WI38 (cell line): Measurements from ENCODE around the gene EGFL8.

Source experiments
- H3K4me3 ChIP-seq: 2 replicates; pipeline ENCODE4 v1.5.1; 2011; ENCODE audit warnings: low read depth, mild to moderate bottlenecking, control low read depth, low read length
- TF ChIP-seq, protein P1 (sequence below): IDR thresholded peaks from 2 replicates; pipeline ENCODE4 v1.5.1; 2012; ENCODE audit warnings: low read depth, mild to moderate bottlenecking, control low read depth, low read length

The EGFL8 gene

GRCh38 chr6:32170294-32170693, 5.9 kb downstream of the EGFL8 start:
- no peak overlapping the region for H3K4me3 ChIP-seq
- TF ChIP-seq, protein P1, sequence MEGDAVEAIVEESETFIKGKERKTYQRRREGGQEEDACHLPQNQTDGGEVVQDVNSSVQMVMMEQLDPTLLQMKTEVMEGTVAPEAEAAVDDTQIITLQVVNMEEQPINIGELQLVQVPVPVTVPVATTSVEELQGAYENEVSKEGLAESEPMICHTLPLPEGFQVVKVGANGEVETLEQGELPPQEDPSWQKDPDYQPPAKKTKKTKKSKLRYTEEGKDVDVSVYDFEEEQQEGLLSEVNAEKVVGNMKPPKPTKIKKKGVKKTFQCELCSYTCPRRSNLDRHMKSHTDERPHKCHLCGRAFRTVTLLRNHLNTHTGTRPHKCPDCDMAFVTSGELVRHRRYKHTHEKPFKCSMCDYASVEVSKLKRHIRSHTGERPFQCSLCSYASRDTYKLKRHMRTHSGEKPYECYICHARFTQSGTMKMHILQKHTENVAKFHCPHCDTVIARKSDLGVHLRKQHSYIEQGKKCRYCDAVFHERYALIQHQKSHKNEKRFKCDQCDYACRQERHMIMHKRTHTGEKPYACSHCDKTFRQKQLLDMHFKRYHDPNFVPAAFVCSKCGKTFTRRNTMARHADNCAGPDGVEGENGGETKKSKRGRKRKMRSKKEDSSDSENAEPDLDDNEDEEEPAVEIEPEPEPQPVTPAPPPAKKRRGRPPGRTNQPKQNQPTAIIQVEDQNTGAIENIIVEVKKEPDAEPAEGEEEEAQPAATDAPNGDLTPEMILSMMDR = no peak

GRCh38 chr6:32171234-32171633, 6.8 kb downstream of the EGFL8 start:
- TF ChIP-seq, protein P1 = no peak
- H3K4me3 ChIP-seq = no peak overlapping the region

- H3K4me3 ChIP-seq = no peak overlapping the region
- TF ChIP-seq, protein P1 = no peak
Measured at GRCh38 chr6:32173051-32173727, 8.8 kb downstream of the EGFL8 start.

DNA sequence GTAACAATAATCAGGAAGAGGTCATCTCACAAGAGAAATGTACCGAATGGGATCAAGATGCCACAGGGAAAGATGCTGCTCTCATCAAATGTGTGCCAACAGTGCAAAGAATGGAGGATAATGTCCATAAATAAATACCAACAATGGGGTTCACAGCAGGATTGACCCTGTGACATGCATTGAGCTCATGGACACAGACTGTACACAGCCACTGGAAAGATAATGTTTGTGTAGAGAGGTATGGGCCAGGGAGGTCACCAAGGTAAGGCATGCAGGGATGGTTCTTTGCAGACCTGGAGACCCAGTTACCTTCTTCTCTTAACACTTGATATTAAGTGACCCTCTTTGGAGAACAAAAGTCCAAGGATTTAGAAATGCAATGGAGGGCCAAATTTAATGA, 10.0 kb downstream of the EGFL8 start:
- TF ChIP-seq, protein P1 = no peak
- peak overlapping the region; percentile 98 for H3K4me3 ChIP-seq

DNA sequence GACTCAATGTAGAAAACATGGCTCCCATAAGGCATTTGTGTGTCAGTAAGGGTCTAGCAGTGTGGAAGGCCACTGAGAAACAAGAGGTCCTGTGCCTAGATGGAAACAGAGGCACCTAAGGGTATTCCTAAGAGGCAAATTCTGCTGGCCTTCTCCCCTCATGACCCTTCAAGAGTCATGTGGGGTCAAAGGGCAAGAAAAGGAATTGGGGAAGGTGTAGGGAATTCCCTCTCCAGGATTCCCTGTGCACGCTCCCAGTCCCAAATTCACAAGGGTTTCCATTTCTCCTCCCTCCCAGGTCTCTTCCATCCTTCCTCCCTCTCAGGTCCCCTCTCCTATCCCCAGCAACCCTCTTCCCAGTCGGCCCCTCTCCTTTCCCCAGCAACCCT, 10.9 kb downstream of the EGFL8 start:
- H3K4me3 ChIP-seq = peak overlapping the region; percentile 98

DNA sequence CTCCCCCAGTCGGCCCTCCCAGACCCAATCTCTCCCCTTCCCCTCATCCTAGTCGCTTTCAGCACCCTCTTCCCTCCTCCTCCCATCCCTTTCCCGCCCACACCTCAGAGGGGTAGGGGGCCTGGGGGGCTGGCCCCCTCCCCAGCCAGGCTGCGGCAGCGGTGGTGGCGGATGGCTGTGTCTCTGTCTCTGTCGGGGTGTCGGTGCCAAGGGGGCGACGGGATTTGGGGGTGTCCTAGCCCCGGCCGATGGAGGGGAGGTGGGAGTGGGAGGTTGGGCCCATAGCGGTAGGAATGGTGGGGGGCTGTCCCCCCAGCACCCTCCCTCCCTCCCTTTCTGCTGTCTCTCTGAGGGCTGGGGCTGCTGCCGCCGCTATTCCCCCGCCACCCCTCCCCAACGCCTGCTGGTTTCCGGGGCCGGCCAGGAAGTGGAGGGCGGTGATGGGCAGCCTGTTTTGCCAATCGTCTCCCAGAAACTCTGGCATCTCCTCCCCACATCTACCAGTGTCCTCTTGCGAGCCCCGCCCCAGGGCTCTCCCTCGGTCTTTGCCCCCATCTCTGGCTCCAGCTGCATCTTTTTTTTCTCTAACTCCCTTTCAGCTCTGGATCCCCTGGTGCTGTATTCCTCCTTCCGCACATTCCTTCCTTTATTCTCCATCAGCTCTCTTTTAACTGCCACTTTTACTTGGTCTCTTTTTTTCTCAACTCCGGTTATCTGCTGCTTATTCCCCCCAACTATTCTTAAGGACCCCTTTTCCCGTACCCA, 11.5 kb downstream of the EGFL8 start, which contains the start of gene AGPAT1:
Gene AGPAT1 (minus strand): TSS at position 374 of the 765 bp plus-strand sequence. CDS start 4,588 bp downstream, outside the sequence.
- TF ChIP-seq, protein P1 = no peak
- H3K4me3 ChIP-seq = peak within 1 kb of the TSS; percentile 98

More for the DNA sequence above, 10.9 kb downstream of the EGFL8 start:
- TF ChIP-seq, protein P1 = no peak
